Placental pericyte (primary cell): ENCODE measurements around the gene MSH5. TPM values are rescaled to one million over a fixed set of nuclear protein-coding genes. Genes with fewer than 3 reads are reported as not detected.

Source experiments
- total RNA-seq: library from RNA; depleted of rRNA; stranded (reverse); fragments of >200 nt; gene quantifications from 2 replicates; pipeline ENCODE4 v1.2.3, GENCODE V29; 2012

MSH5 gene
- total RNA-seq: 7.0 and 26.8 TPM in 2 replicates

GRCh38 chr6:31739639-31740396 is at the start of gene MSH5:
Gene MSH5, plus strand, starts transcription at chr6:31740005. Its CDS starts 462 bp downstream, at chr6:31740467.

GRCh38 chr6:31702819-31703716 is 36.7 kb upstream of the MSH5 start, which contains the start of gene ABHD16A:
Gene ABHD16A, minus strand, starts transcription at chr6:31703324. Its CDS starts 43 bp downstream, at chr6:31703281.

GRCh38 chr6:31706599-31706998 is 33.2 kb upstream of the MSH5 start, which contains the start of gene LY6G6F:
Gene LY6G6F, plus strand, starts transcription at chr6:31706866. Its CDS starts 41 bp downstream, at chr6:31706907.

DNA sequence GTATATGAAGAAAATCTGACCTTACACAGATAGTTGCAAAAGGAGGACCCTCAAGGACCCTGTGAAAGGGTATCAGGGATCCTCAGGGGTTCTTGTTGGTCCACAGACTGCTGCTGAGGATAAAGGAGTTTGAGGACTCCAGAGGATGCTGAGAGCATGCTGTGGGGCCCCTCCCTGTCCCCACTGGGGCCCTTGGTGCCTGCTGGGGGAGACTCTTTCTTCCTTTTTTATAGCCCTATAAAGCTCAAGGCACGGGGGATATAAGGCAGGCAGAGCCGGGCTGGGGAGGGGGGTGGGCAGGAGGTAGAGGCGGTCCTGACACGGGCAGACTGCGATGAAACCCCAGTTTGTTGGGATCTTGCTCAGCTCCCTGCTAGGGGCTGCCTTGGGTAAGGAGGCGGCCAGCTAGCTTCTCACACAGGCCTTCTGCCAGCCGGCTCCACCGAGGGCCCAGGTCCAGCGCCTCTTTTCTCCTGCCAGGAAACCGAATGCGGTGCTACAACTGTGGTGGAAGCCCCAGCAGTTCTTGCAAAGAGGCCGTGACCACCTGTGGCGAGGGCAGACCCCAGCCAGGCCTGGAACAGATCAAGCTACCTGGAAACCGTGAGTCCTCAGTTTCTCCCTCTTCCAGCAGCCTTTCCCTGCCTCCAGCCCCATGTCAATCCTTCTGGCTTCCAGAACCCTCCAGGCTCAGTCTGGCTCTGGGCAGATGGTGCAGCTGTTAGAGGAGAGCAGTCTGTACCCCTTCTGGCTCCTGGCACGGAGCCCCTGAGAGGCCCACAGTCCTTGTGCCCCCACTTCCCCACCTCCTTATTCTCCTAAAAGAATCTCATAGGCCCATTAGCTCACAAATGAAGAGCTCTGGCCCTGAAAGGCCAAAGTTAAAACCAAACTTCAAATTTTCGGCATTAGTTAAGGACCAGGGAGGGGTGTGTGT is 24.5 kb upstream of the MSH5 start, which contains the start of gene LY6G6D:
TSS of gene LY6G6D (plus strand) at position 327 of the 937 bp plus-strand sequence. CDS start at position 335, 8 bp downstream.

DNA sequence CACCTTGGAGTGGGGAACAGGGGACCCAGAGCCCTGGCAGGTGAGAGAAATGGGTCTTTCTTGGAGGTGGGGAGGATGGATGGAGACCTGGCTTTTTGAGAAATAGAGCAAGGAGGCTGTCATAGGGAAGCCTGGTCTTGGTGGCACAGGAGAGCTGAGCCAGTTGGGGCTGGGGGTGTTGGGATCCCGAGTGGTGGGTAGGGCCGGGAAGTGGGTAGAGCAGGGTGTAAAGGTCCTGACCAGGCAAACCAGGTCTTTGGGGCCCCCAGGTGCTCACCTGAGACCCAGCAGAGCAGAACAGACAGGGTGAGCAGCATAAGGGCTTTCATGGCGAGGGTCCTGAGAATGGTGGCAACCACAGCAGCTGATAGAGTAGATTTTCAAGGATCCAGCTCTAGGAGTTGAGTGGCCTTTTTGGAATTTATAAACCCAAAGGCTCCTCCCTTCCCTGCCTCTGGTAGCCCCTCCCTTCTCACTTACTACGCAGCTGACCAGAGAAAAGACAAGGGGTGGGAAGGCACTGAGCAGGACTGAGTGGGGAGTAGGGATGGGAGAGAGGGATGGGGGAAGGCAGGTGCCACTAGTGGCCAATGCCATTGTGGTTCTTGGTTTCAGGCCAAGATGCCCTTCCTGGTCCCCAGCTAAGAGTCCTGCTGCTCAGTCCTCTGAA is 18.3 kb upstream of the MSH5 start, which contains the start of gene LY6G6C:
TSS of gene LY6G6C (minus strand) at position 396 of the 670 bp plus-strand sequence. CDS start at position 329, 67 bp downstream.

GRCh38 chr6:31723245-31723979 is 16.4 kb upstream of the MSH5 start, which contains the start of gene MPIG6B:
Gene MPIG6B, plus strand, starts transcription at chr6:31723373. Its CDS starts 11 bp downstream, at chr6:31723384.

GRCh38 chr6:31728767-31729514 is 10.9 kb upstream of the MSH5 start, which contains the start of gene DDAH2:
Gene DDAH2, minus strand, starts transcription at chr6:31729299. Its CDS starts 138 bp downstream, at chr6:31729161.

GRCh38 chr6:31736021-31736767 is 3.6 kb upstream of the MSH5 start, which contains the start of gene CLIC1:
Gene CLIC1, minus strand, starts transcription at chr6:31736530. Its CDS starts 230 bp downstream, at chr6:31736300.

GRCh38 chr6:31762356-31762755 is 22.6 kb downstream of the MSH5 start, which contains the start of gene SAPCD1:
Gene SAPCD1, plus strand, starts transcription at chr6:31762656. Its CDS starts 399 bp downstream, at chr6:31763055.

GRCh38 chr6:31776989-31777666 is 37.3 kb downstream of the MSH5 start, which contains the start of gene VWA7:
Gene VWA7, minus strand, starts transcription at chr6:31777328. Its CDS starts 549 bp downstream, at chr6:31776779.

DNA sequence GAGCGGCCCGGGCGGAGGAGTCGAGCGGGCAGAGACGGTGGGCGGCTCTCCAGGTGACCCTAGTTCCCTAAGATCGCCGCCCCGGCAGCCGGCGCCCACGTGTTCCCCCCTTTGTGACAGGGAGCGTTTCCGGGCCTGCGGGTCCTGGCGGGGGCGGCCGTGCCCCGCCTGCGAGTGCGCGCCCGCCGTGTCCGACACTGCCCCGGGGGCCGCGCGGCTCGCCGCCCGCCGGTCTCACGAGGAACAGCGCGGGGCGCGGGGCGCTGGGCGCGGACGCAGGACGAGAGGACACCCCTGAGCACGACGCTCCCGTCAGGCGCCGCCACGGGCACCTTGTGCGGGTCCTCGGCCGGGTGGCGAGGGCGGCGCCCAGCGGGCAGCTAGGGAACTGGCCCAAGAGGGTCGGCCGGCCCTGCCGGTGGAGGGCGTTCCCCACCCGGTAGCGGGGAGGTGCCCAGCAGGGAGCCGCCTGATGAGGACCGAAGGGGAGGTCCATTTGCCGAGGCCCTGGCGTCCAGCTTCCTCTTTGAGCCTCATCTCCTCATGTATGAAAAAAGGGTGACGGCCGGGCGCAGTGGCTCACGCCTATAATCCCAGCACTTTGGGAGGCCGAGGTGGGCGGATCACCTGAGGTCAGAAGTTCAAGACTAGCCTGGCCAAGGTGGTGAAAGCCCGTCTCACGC is 56.0 kb downstream of the MSH5 start, which contains the start of gene VARS1:
TSS of gene VARS1 (minus strand) at position 137 of the 683 bp plus-strand sequence. CDS start 535 bp downstream, outside the sequence.

DNA sequence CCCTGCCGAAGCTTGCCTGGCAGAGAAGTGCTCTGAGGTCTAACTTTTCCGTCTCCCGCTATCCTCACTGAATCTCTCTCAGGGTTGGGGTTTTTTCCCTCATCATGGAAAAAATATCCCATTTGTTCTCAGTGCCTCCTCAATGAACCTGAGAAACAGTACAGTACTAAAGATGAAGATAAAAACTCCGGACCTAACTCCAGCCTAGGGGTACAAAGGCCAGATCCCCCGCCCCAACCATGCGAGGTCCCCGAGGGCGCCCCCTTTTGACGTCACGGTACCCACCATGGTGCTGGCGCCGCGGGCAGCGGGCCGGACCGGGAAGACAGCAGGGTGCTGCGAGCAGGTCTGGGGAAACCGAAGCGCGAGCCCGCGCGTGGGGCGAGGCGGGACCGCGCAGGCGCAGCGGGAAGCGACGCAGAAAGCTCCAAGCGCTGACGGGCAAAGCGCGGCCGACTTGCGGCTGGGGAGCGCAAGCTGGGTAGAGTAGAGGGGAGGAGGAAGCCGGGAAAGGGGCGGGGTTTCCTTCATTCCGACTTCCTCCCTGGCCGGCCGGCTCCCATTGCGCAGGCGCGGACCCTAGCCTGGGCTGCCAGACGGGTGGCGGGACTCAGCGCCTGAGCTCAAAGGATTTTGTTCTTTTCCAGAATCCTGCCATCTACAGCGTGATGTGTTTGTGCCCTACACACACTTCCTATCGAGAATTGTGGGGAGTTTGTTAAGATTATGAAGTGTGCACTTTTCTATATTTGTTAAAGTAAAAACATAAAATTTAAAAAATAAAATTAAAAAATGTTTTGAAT is 66.9 kb downstream of the MSH5 start, which contains the start of gene LSM2:
TSS of gene LSM2 (minus strand) at position 497 of the 803 bp plus-strand sequence. CDS start at position 288, 209 bp downstream.

